NCI-H2196 treated with DMSO at 0.1 percent for 48 hours (cell line): ENCODE data around the gene NAIF1.
"Not testable (repeated sequence)": the region's sequence is repeated elsewhere in the genome, so short reads cannot be mapped to it uniquely, and the experiment has no call there.

Source experiments
- DNase-seq: peaks from one replicate; lab custom pipeline; 2025; ENCODE audit not compliant: unreplicated experiment; lab: John Stamatoyannopoulos, UW

Gene NAIF1, protein sequence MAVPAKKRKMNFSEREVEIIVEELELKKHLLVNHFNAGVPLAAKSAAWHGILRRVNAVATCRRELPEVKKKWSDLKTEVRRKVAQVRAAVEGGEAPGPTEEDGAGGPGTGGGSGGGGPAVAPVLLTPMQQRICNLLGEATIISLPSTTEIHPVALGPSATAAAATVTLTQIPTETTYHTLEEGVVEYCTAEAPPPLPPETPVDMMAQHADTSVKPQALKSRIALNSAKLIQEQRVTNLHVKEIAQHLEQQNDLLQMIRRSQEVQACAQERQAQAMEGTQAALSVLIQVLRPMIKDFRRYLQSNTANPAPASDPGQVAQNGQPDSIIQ

DNA sequence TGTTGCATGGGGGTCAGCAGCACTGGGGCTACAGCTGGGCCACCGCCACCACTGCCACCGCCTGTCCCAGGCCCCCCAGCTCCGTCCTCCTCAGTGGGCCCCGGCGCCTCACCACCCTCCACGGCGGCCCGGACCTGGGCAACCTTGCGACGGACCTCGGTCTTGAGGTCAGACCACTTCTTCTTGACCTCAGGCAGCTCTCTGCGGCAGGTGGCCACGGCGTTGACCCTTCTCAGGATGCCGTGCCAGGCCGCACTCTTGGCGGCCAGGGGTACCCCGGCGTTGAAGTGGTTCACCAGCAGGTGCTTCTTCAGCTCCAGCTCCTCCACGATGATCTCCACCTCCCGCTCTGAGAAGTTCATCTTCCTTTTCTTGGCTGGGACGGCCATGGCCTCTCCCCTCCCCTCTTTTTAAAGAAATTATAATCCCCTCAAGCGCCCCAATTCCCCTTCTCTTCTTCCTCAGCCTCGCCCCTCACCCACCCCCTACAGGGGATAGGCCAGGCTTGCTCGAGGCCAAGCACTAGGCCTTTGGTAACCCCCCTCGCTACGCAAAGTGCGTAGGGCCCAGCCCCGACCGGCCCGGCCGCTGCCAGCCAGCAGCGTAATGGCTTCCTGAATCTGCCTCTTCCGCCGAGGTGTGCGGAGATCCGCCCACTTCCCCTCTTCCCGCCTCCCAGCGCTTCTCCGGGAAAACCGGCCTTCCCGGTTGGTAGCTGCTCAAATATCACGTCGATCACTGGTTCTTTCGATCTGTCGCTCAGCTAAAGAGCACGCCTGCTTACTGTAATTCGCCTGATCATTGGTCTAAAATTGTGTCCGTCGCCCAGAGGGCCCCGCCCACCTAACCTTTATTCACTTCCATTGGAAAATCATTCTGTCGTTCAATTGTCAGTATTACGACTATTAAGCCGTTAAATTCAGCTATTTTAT is at the start of gene NAIF1:
TSS of gene NAIF1 (minus strand) at position 608 of the 932 bp plus-strand sequence. CDS start at position 389, 219 bp downstream.
- peak; percentile 97 for DNase-seq

DNA sequence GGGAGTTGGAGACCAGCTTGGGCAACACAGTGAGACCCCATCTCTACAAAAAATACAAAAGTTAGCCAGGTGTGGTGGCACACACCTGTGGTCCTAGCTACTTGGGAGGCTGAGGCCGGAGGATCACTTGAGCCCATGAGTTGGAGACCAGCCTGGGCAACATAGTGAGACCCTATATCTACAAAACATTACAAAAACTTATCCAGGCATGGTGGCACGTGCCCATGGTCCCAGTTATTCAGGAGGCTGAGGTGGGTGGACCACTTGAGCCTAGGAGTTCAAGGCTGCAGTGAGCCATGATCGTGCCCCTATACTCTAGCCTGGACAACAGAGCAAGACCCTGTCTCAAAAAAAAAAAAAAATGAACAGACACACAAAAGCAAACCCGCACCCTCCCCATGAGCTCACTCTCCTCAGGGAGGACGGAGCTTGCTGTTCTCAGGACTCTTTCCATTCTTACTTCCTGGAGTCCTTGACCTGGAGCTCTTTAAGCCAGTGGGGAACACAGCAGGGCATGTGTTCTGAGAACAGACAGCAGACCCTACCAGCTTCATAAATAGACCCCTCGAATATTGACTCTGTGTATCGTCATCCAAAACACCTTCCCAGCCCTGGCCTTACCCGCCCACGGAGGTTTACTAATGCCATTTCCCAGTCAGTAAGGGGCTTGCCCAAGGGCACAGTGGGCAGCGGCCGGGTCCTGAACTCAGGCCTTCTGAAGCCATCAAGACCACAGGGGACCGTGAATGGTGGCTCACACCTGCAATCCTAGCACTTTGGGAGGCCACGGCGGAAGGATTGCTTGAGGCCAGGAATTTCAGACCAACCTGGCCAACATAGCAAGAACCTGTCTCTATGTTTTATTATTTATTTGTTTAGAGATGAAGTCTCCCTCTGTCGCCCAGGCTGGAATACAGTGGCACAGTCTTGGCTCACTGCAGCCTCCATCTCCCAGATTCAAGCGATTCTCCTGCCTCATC is 49.3 kb upstream of the NAIF1 start:
- no peak for DNase-seq

DNA sequence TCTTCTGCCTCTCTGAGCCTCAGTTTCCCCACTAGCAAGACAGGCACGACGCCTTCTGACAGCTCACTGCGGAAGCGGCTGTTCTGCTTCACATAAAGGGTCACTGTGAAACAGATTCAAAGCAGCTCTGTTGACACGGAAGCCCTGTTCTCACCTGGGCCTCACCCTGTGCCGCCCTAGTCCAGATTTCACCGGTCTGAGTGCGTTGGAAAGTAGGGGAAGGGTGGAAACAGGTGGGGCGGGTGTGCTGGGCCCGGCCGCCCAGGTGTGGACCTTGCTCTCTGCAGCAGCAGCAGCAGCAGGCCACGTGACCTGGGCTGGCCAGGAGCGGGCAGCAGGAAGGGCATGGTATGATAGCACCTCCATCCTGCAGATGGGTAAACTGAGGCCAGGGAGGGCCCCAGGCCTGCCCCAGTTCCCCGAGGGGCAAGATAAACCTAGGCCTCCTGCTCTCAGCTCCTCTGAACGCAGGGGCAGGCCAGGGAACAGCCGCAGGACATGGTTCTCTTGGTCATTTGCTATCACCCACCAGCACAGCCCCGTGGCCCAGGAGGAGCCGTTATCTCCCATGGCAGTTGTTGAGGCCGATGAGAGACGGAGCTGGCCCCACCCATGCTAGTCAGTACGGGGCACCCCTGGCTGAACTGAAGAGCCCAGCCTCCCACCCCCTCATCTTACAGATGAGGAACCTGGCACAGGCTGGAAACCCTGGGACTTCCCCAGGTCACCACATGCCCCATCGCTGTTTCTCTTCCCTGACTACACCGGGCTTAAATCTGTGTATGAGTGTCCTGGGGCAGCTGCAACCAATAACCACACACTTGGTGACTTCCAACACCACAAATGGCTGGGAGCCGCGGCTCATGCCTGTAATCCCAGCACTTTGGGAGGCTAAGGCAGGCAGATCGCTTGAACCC is 48.3 kb upstream of the NAIF1 start:
- no peak for DNase-seq

DNA sequence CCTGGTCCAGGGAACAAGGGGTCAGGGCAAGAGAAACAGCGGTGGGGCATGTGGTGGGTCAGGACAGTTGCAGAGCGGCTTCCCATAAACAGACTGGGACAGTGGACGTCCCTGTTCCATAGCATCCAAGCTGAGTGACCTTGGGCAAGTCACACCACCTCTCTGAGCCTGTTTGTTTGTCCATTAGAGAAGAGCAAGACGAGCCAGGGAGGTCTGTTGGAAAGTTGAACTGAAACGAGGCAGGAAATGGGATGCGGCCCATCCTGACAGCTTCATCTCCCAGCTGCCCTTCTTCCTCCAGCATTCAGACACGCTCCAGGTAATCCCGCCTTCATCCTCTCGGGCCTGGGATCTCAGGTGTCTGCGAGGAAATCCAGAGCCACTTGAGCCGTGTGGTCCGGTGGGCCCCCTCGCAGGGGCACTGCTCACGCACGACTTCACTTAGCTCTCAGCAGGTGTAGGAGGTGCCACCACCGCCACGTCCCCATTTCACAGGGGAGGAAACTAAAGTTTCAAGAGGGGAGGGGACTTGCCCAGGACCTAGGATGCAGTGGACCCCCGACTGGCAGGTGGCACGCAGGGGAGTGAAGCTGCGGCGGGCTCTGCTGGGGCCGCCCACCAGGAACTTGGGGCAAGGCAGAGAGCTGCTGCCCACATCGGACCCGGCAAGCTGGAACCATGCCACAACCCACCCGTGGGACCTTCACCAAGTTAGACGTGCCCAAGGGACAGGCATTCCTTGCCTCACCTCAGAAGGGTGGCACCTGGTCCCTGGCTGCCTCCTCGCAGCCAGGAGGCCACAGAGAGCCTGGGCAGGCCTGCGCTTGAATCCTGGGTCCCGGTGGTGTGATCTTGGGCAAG is 47.4 kb upstream of the NAIF1 start:
- DNase-seq = no peak

DNA sequence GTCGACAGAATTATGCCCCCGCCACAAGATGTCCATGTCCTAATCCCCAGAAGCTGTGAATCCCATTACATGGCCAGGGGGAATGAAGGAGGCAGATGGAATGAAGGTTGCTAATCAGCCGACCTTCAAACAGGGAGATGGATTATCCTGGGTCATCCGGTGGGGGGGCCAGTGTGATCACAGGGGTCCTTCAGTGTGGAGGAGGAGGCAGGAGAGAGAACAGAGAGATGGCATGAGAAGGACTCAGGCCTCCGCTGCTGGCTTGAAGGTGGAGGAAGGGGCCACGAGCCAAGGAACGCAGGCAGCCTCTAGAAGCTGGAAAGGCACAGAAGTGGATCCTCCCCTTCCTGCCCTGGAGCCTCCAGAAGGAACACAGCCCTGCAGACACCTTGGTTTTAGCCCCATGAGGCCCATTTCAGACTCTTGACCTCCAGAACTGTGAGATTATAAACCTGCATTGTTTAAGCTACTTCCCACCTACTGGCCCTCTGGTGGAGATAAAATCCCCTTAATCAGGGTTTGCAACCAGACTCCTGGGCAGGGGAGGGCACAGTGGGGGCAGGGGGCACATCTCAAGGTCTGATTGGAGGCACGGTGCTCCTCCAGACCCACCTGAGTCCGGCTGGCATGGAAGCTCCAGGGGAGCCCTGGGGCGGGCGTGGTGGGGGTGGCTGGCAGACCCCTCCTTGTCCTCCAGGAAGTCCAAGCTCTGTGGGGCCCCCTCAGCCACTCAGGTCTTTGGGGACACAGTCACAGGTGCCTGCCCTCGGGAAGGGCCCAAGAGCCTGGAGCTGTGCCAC is 46.6 kb upstream of the NAIF1 start:
- no peak for DNase-seq

DNA sequence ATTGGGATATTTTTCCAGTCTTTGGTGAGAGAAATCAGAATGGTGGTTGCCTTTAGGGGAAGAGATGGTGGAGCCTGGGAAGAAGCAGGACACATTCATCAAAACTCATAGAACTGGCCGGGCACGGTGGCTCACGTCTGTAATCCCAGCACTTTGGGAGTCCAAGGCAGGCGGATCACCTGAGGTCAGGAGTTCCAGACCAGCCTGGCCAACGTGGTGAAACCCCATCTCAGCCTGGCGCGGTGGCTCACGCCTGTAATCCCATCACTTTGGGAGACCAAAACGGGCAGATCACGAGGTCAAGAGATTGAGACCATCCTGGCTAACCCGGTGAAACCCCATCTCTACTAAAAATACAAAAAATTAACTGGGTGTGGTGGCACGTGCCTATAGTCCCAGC is 44.6 kb upstream of the NAIF1 start:
- not testable (repeated sequence) for DNase-seq

DNA sequence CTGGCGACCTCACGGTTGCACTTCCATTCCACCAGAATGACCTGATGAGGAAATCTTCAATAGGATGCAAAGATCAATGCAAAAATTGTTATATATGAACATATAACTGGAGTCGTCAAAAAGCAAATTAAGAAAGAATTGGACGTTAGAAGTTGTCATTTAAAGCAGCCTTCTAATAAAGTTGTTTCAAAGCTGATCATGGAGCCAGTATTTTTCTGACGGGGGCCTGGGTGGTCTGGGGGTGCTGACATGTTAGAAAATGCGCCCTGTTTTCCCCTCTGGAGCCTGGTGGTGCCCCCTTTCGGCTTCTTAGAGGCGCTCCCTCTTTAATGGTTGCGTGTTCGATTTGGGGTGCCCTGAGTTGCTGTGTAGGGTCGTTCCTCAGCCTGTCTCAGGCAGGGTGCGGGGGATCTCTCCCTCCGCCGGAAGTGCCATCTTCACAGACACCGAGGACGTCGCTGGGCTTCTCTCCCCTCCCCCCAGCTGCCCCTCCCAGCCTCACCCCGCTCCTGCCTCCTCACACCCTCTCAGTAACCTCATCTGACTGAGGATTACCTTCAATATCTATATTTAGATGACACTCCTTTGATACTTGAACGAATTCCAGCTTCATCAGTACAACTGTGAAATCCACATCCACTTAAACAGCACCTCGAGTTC is 42.1 kb upstream of the NAIF1 start:
- DNase-seq = no peak

DNA sequence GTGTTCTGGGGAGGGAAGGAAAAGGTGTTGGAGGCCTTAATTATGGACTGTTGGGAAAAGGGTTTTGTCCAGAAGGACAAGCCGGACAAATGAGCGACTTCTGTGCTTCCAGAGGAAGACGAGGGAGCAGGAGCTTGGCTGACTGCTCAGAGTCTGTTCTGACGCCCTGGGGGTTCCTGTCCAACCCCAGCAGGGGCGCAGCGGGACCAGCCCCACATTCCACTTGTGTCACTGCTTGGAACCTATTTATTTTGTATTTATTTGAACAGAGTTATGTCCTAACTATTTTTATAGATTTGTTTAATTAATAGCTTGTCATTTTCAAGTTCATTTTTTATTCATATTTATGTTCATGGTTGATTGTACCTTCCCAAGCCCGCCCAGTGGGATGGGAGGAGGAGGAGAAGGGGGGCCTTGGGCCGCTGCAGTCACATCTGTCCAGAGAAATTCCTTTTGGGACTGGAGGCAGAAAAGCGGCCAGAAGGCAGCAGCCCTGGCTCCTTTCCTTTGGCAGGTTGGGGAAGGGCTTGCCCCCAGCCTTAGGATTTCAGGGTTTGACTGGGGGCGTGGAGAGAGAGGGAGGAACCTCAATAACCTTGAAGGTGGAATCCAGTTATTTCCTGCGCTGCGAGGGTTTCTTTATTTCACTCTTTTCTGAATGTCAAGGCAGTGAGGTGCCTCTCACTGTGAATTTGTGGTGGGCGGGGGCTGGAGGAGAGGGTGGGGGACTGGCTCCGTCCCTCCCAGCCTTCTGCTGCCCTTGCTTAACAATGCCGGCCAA is 41.3 kb upstream of the NAIF1 start:
- DNase-seq = no peak

DNA sequence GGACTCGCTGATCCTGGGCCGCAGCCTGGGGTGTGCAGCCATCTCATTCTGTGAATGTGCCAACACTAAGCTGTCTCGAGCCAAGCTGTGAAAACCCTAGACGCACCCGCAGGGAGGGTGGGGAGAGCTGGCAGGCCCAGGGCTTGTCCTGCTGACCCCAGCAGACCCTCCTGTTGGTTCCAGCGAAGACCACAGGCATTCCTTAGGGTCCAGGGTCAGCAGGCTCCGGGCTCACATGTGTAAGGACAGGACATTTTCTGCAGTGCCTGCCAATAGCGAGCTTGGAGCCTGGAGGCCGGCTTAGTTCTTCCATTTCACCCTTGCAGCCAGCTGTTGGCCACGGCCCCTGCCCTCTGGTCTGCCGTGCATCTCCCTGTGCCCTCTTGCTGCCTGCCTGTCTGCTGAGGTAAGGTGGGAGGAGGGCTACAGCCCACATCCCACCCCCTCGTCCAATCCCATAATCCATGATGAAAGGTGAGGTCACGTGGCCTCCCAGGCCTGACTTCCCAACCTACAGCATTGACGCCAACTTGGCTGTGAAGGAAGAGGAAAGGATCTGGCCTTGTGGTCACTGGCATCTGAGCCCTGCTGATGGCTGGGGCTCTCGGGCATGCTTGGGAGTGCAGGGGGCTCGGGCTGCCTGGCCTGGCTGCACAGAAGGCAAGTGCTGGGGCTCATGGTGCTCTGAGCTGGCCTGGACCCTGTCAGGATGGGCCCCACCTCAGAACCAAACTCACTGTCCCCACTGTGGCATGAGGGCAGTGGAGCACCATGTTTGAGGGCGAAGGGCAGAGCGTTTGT is 40.5 kb upstream of the NAIF1 start:
- no peak for DNase-seq

DNA sequence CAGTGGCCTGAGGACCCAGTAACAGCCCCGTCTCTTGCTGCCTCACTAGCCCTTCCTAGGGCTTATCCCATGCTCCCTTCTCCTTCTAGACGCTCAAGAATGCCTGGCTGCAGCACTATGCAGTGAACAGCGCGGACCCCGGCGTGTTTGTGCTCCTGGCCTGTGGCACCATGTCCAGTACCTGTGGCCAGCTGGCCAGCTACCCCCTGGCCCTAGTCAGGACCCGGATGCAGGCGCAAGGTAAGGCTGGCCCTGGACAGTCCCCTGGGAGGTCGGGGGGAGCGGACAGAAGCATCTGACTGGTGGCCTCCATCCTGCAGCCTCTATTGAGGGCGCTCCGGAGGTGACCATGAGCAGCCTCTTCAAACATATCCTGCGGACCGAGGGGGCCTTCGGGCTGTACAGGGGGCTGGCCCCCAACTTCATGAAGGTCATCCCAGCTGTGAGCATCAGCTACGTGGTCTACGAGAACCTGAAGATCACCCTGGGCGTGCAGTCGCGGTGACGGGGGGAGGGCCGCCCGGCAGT is 39.9 kb upstream of the NAIF1 start:
- no peak for DNase-seq

DNA sequence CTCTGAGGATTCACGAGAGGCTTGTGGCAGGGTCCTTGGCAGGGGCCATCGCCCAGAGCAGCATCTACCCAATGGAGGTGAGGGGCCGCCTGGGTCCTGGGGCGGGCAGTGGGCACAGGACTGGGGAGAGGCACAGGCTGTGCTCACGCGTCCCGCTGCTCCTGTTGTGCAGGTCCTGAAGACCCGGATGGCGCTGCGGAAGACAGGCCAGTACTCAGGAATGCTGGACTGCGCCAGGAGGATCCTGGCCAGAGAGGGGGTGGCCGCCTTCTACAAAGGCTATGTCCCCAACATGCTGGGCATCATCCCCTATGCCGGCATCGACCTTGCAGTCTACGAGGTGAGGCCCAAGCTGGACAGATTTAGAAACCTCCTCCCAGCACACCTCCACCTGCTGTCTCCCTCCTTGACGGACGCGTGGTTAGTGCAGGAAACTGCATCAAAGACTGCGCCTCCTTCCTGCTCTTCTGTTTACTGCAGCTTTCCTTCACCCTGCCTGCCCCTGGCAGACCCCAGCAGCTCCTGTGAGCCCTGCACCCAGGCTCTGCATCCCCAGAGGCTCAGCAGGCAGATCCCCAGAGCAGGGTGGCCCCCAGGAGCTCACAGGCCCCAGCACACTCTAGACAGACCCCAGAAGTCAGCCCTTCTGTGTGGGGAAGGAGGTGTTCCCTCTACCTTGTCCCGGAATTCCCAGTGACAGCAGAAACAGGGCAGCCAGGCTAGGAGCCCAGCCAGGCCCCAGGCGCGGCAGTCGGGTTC is 39.2 kb upstream of the NAIF1 start:
- no peak for DNase-seq

DNA sequence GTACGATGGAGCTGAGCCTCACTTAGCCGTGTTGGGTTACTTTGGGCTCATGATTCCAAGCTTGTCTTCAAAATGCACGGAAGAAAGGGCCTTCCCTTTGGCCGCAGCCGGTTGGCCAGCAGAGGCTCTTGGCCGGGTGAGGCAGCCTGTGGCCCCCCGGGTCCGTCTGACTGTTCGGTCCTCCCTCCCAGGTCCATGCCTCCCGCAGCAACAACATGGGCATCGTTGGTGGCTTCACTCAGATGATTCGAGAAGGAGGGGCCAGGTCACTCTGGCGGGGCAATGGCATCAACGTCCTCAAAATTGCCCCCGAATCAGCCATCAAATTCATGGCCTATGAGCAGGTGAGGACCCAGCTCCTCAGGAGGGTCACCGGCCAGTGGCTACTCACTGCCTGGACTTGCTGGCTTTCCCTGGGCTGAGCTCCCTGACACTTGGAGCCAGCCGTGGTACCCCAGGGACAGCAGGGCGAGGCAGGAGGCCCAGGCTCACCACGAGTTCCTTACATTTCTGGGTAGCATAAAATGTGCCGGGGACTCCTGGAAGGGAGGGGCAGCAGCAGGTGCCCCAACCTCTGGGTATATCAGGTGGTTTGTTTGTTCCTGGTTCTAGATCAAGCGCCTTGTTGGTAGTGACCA is 38.5 kb upstream of the NAIF1 start:
- DNase-seq = no peak

DNA sequence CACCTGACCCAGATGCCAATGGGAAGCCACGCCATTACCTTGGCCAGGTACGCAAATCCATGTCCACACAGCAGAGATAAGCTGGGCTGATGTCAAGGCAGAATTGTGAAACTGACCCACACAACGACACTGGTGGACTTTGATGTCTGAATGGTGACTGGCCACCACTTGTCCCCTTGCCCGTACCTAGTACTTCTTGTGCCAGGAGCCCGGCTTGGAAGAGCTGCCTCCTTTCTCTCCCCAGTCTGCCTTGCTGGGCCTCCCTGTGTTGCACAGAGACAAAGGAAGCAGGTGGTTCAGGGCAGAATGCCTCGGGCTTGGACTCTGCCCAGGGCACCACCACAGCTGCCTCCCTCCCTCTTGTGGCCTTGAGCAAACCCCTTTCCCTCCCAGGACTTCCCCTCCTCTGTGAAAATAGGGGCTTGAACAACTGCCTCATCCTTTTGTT is 37.1 kb upstream of the NAIF1 start:
- peak; percentile 74 for DNase-seq

DNA sequence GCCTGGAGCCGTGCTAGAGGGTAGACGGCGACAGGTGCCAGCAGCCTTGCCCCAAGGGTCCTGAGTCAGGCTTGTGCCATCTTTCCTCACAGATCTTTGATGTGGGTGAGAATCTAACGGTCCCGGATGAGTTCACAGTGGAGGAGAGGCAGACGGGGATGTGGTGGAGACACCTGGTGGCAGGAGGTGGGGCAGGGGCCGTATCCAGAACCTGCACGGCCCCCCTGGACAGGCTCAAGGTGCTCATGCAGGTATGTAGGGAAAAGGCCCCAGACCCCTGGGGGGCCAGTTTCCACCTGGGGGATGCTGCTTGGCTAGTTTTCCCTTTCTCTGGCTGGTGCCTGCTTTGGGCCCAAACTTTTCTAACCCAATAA is 36.5 kb upstream of the NAIF1 start:
- DNase-seq = no peak
